Upper lobe of left lung (tissue), 4 donors: ENCODE measurements around the gene PPP1R15B.

ENCODE experiments used
- POLR2A ChIP-seq, 4 donors: fragments of 450-650 bp; IDR thresholded peaks; one replicate each; pipeline ENCODE4 v1.5.1; 2016 to 2017; ENCODE audit warnings: antibody characterized with exemption in 4 of 4, mild to moderate bottlenecking in 2 of 4
- POLR2AphosphoS5 ChIP-seq, 2 donors: sonication (generic); formaldehyde crosslinking; IDR thresholded peaks; one replicate each; pipeline ENCODE4 v1.5.1; 2017; ENCODE audit warnings: antibody characterized with exemption in 2 of 2
- TF ChIP-seq, protein P1 (sequence below), 6 experiments: fragments of 450-650 bp in 4 of 6; fragments of 200-600 bp in 2 of 6; sonication (generic) in 2 of 6; IDR thresholded peaks; one replicate each; pipeline ENCODE4 v1.5.1; 2016 to 2019; ENCODE audit warnings: antibody characterized with exemption in 6 of 6

- no peak for TF ChIP-seq POLR2A (IDR thresholded peaks at IDR 0.05)
- TF ChIP-seq, protein P1, sequence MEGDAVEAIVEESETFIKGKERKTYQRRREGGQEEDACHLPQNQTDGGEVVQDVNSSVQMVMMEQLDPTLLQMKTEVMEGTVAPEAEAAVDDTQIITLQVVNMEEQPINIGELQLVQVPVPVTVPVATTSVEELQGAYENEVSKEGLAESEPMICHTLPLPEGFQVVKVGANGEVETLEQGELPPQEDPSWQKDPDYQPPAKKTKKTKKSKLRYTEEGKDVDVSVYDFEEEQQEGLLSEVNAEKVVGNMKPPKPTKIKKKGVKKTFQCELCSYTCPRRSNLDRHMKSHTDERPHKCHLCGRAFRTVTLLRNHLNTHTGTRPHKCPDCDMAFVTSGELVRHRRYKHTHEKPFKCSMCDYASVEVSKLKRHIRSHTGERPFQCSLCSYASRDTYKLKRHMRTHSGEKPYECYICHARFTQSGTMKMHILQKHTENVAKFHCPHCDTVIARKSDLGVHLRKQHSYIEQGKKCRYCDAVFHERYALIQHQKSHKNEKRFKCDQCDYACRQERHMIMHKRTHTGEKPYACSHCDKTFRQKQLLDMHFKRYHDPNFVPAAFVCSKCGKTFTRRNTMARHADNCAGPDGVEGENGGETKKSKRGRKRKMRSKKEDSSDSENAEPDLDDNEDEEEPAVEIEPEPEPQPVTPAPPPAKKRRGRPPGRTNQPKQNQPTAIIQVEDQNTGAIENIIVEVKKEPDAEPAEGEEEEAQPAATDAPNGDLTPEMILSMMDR (IDR thresholded peaks at IDR 0.05), result no peak
- TF ChIP-seq POLR2AphosphoS5 (IDR thresholded peaks at IDR 0.05), result no peak
Observed at GRCh38 chr1:204390751-204391466, 20.7 kb downstream of the PPP1R15B start.
